AML-193 (cell line): ENCODE measurements around the gene ZNF621.
"Not testable (repeated sequence)": the region's sequence is repeated elsewhere in the genome, so short reads cannot be mapped to it uniquely, and the experiment has no call there.

Source experiments
- DNase-seq, 2 experiments: peaks; one replicate each; lab custom pipeline; 2025; lab: John Stamatoyannopoulos, UW

ZNF621 gene

GRCh38 chr3:40534283-40534682 lies 9.5 kb downstream of the ZNF621 start:
- no peak for DNase-seq

GRCh38 chr3:40546816-40547215 lies 22.1 kb downstream of the ZNF621 start:
- no peak for DNase-seq

GRCh38 chr3:40550167-40550566 lies 25.4 kb downstream of the ZNF621 start:
- DNase-seq, result no peak

- DNase-seq, result no peak
Observed at GRCh38 chr3:40557575-40558161, 32.9 kb downstream of the ZNF621 start.

- DNase-seq, result not testable (repeated sequence)
Observed at GRCh38 chr3:40562482-40562881, 37.7 kb downstream of the ZNF621 start.

GRCh38 chr3:40565629-40566028 lies 40.9 kb downstream of the ZNF621 start:
- DNase-seq, result not testable (repeated sequence)

- no peak for DNase-seq
Observed at GRCh38 chr3:40566694-40567093, 41.9 kb downstream of the ZNF621 start.

GRCh38 chr3:40572588-40572987 lies 47.8 kb downstream of the ZNF621 start:
- DNase-seq, result no peak

GRCh38 chr3:40574050-40574449 lies 49.3 kb downstream of the ZNF621 start:
- DNase-seq, result no peak

GRCh38 chr3:40574661-40575060 lies 49.9 kb downstream of the ZNF621 start:
- DNase-seq, result no peak

- DNase-seq, result no peak
Observed at GRCh38 chr3:40576396-40576795, 51.6 kb downstream of the ZNF621 start.

- peak; percentile 74 for DNase-seq
Observed at GRCh38 chr3:40580494-40581091, 55.8 kb downstream of the ZNF621 start.

GRCh38 chr3:40581166-40581565 lies 56.4 kb downstream of the ZNF621 start:
- DNase-seq, result no peak

- DNase-seq, result no peak
Observed at GRCh38 chr3:40582401-40583027, 57.8 kb downstream of the ZNF621 start.

- DNase-seq, result no peak
Observed at GRCh38 chr3:40583691-40584090, 58.9 kb downstream of the ZNF621 start.

- DNase-seq, result peak; percentile 52 to 63
Observed at GRCh38 chr3:40584625-40585189, 59.9 kb downstream of the ZNF621 start.

- DNase-seq, result no peak
Observed at GRCh38 chr3:40585381-40586016, 60.7 kb downstream of the ZNF621 start.

GRCh38 chr3:40586901-40587300 lies 62.1 kb downstream of the ZNF621 start:
- no peak for DNase-seq

- no peak for DNase-seq
Observed at GRCh38 chr3:40588406-40588805, 63.6 kb downstream of the ZNF621 start.
